Caco-2 (cell line): ENCODE results near the gene CNTN2. TPM values are rescaled to one million over a fixed set of nuclear protein-coding genes. Genes with fewer than 3 reads are reported as not detected.

Experiments used
- BruUV-seq: library from RNA; stranded (reverse); fragments of 400-500 nt; replicated peaks from 2 replicates; lab custom pipeline; 2021; lab: Mats Ljungman, UMichigan
- CTCF ChIA-PET: fragments of 300-600 bp; sonication (Branson Sonifier 250); formaldehyde crosslinking; loops from one replicate; lab custom pipeline; 2022; ENCODE audit warnings: antibody characterized with exemption; lab: Charles Lee
- POLR2A ChIA-PET: fragments of 300-600 bp; sonication (Branson Sonifier 250); formaldehyde crosslinking; loops from one replicate; lab custom pipeline; 2022; ENCODE audit warnings: antibody characterized with exemption; lab: Charles Lee
- DNase-seq, 2 experiments: peaks; one replicate each; pipeline versions ENCODE4 v3.0.0 to v3.0.0-alpha.2; 2020 to 2022
- H3K27me3 ChIP-seq: replicated peaks from 2 replicates; pipeline ENCODE4 v1.6.0; 2011; ENCODE audit warnings: low read length; ENCODE audit not compliant: control insufficient read depth, insufficient read depth
- H3K36me3 ChIP-seq: 2 replicates; pipeline ENCODE4 v1.5.1; 2011; ENCODE audit warnings: low read length; ENCODE audit not compliant: control insufficient read depth, insufficient read depth
- H3K4me1 ChIP-seq: fragments of 250-450 bp; sonication (Bioruptor Pico); 2 replicates; pipeline ENCODE4 v1.5.1; 2020; ENCODE audit warnings: mild to moderate bottlenecking
- H3K4me3 ChIP-seq: 2 replicates; pipeline ENCODE4 v1.5.1; 2011; ENCODE audit warnings: low read depth, mild to moderate bottlenecking, control low read depth, low read length
- H3K9me3 ChIP-seq: fragments of 250-450 bp; sonication (Bioruptor Pico); 2 replicates; pipeline ENCODE4 v1.5.1; 2020; ENCODE audit warnings: mild to moderate bottlenecking, moderate library complexity
- H3K27ac Mint-ChIP-seq: one replicate; pipeline ENCODE4 v1.8.0; 2022; ENCODE audit warnings: mixed read lengths; ENCODE audit not compliant: unreplicated experiment
- H3K27me3 Mint-ChIP-seq: one replicate; pipeline ENCODE4 v1.8.0; 2022; ENCODE audit warnings: mixed read lengths; ENCODE audit not compliant: insufficient read depth, unreplicated experiment
- H3K36me3 Mint-ChIP-seq: one replicate; pipeline ENCODE4 v1.8.0; 2022; ENCODE audit warnings: mild to moderate bottlenecking, mixed read lengths; ENCODE audit not compliant: insufficient read depth, unreplicated experiment
- H3K4me1 Mint-ChIP-seq: one replicate; pipeline ENCODE4 v1.8.0; 2022; ENCODE audit warnings: low read depth, mixed read lengths; ENCODE audit not compliant: unreplicated experiment
- H3K4me3 Mint-ChIP-seq: one replicate; pipeline ENCODE4 v1.8.0; 2022; ENCODE audit warnings: mild to moderate bottlenecking, moderate library complexity, mixed read lengths; ENCODE audit not compliant: unreplicated experiment
- H3K9me3 Mint-ChIP-seq: one replicate; pipeline ENCODE4 v1.8.0; 2022; ENCODE audit warnings: mixed read lengths; ENCODE audit not compliant: unreplicated experiment
- CTCF ChIP-seq, 2 experiments: fragments of 200-600 bp in 1 of 2; IDR thresholded peaks; 1 replicate in 1 of 2; 2 replicates in 1 of 2; pipeline versions ENCODE4 v1.5.1 to v1.8.0; 2011 to 2022; ENCODE audit warnings: antibody characterized with exemption in 1 of 2, control low read depth in 1 of 2, inconsistent platforms in 1 of 2, low read depth in 1 of 2, low read length in 1 of 2, mild to moderate bottlenecking in 1 of 2, moderate library complexity in 1 of 2; ENCODE audit not compliant: insufficient read depth in 1 of 2, severe bottlenecking in 1 of 2, unreplicated experiment in 1 of 2
- intact Hi-C: fragments of 100-400 bp; cut with micrococcal nuclease; formaldehyde crosslinking; loops from one replicate; pipeline ENCODE4 v1.10.0; 2022; ENCODE audit not compliant: unreplicated experiment
- total RNA-seq: library from RNA; stranded (reverse); gene quantifications from 2 replicates; pipeline ENCODE4 v1.2.3, GENCODE V29; 2022

Gene CNTN2
- total RNA-seq, 1 experiment from 2014 or later, result not detected

GRCh38 chr1:205095422-205095821 is 52.4 kb downstream of the CNTN2 start:
- CTCF ChIA-PET, result interaction anchor here (1.0 kb wide), 1 partner anchor 34 kb away, joined by 3 read pairs; no protein-coding TSS in a partner anchor
- no peak for DNase-seq
- no peak for TF ChIP-seq CTCF (IDR thresholded peaks at IDR 0.05; ENCODE audit: insufficient read depth in 1 of 2, low read depth in 1 of 2, low read length in 1 of 2, severe bottlenecking in 1 of 2, unreplicated experiment in 1 of 2)
- Mint-ChIP-seq H3K27me3 (no peaks in the 10 kb centered on the region), H3K9me3 (no peaks in the 10 kb centered on the region), H3K27ac (no peak overlapping the region), H3K36me3 (peaks cover 63% of the 10 kb centered on the region), H3K4me3 (no peak overlapping the region), H3K4me1 (no peaks in the 10 kb centered on the region)
- BruUV-seq, result no TSS peak
- Histone ChIP-seq H3K27me3 (no peaks in the 10 kb centered on the region), H3K4me3 (no peak overlapping the region), H3K36me3 (peaks cover 1% of the 10 kb centered on the region; the same call in 1 of the 2 replicates), H3K9me3 (no peaks in the 10 kb centered on the region), H3K4me1 (no peaks in the 10 kb centered on the region)
- intact Hi-C loops, result no loop called here
- POLR2A ChIA-PET, result no interaction called here

- no peak for DNase-seq
- BruUV-seq, result no TSS peak
- Histone ChIP-seq H3K4me3 (no peak overlapping the region), H3K36me3 (peaks cover 1% of the 10 kb centered on the region), H3K27me3 (no peaks in the 10 kb centered on the region), H3K4me1 (no peaks in the 10 kb centered on the region), H3K9me3 (no peaks in the 10 kb centered on the region)
- no peaks in the 10 kb centered on the region for H3K27me3 Mint-ChIP-seq
- H3K4me1 Mint-ChIP-seq, result no peaks in the 10 kb centered on the region
- H3K9me3 Mint-ChIP-seq, result no peaks in the 10 kb centered on the region
- POLR2A ChIA-PET, result no interaction called here
- no peak overlapping the region for H3K27ac Mint-ChIP-seq
- no peak for TF ChIP-seq CTCF (IDR thresholded peaks at IDR 0.05; ENCODE audit: insufficient read depth in 1 of 2, low read depth in 1 of 2, low read length in 1 of 2, severe bottlenecking in 1 of 2, unreplicated experiment in 1 of 2)
- H3K36me3 Mint-ChIP-seq, result peaks cover 82% of the 10 kb centered on the region
- intact Hi-C loops, result no loop called here
- CTCF ChIA-PET, result no interaction called here
- H3K4me3 Mint-ChIP-seq, result no peak overlapping the region
Observed at GRCh38 chr1:205098242-205098641, 55.2 kb downstream of the CNTN2 start.

- Mint-ChIP-seq H3K27ac (no peak overlapping the region), H3K27me3 (no peaks in the 10 kb centered on the region), H3K4me3 (no peak overlapping the region), H3K36me3 (peaks cover 82% of the 10 kb centered on the region), H3K9me3 (no peaks in the 10 kb centered on the region), H3K4me1 (no peaks in the 10 kb centered on the region)
- H3K4me1 ChIP-seq, result no peaks in the 10 kb centered on the region
- H3K9me3 ChIP-seq, result no peaks in the 10 kb centered on the region
- no peak overlapping the region for H3K4me3 ChIP-seq
- BruUV-seq, result no TSS peak
- DNase-seq, result no peak
- H3K36me3 ChIP-seq, result peaks cover 2% of the 10 kb centered on the region
- intact Hi-C loops, result no loop called here
- no peak for TF ChIP-seq CTCF (IDR thresholded peaks at IDR 0.05; ENCODE audit: insufficient read depth in 1 of 2, low read depth in 1 of 2, low read length in 1 of 2, severe bottlenecking in 1 of 2, unreplicated experiment in 1 of 2)
- H3K27me3 ChIP-seq, result no peaks in the 10 kb centered on the region
- CTCF ChIA-PET, result no interaction called here
- POLR2A ChIA-PET, result no interaction called here
Observed at GRCh38 chr1:205102404-205102803, 59.4 kb downstream of the CNTN2 start.
